Chondrocyte (in vitro differentiated cells): ENCODE data around the gene TMEM106A. TPM values are rescaled to one million over a fixed set of nuclear protein-coding genes. Genes with fewer than 3 reads are reported as not detected.
"Not testable (repeated sequence)": the region's sequence is repeated elsewhere in the genome, so short reads cannot be mapped to it uniquely, and the experiment has no call there.

ENCODE experiments used
- DNase-seq: peaks from one replicate; pipeline ENCODE4 v3.0.0; 2021; ENCODE audit warnings: mixed read lengths, low spot score
- H3K27ac Mint-ChIP-seq: one replicate; pipeline ENCODE4 v1.8.0; 2021; ENCODE audit warnings: mild to moderate bottlenecking, moderate library complexity, mixed read lengths; ENCODE audit not compliant: unreplicated experiment
- H3K27me3 Mint-ChIP-seq: 2 replicates; pipeline ENCODE4 v1.8.0; 2021; ENCODE audit warnings: low read depth, mixed read lengths
- H3K36me3 Mint-ChIP-seq: 2 replicates; pipeline ENCODE4 v1.8.0; 2021; ENCODE audit warnings: low read depth, mixed read lengths
- H3K4me1 Mint-ChIP-seq: 2 replicates; pipeline ENCODE4 v1.8.0; 2021; ENCODE audit warnings: low read depth, mild to moderate bottlenecking, mixed read lengths
- H3K4me3 Mint-ChIP-seq: one replicate; pipeline ENCODE4 v1.8.0; 2021; ENCODE audit warnings: mild to moderate bottlenecking, moderate library complexity, mixed read lengths; ENCODE audit not compliant: unreplicated experiment
- H3K9me3 Mint-ChIP-seq: 2 replicates; pipeline ENCODE4 v1.8.0; 2021; ENCODE audit warnings: low read depth, mixed read lengths
- long read RNA-seq: library from polyadenylated mRNA; stranded (forward); transcript quantifications from one replicate; pipeline ENCODE4 v2.0.0, GENCODE V29; 2021
- total RNA-seq: library from RNA; stranded (reverse); gene quantifications from 3 replicates; pipeline ENCODE4 v1.2.1, GENCODE V29; 2021
- TF ChIP-seq, protein P1 (sequence below): fragments of 200-600 bp; sonication (generic); IDR thresholded peaks from 2 replicates; pipeline ENCODE4 v1.5.0; 2021; ENCODE audit warnings: antibody characterized with exemption, mild to moderate bottlenecking, moderate library complexity

Gene TMEM106A, protein sequence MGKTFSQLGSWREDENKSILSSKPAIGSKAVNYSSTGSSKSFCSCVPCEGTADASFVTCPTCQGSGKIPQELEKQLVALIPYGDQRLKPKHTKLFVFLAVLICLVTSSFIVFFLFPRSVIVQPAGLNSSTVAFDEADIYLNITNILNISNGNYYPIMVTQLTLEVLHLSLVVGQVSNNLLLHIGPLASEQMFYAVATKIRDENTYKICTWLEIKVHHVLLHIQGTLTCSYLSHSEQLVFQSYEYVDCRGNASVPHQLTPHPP
- 12.0 to 18.3 TPM (median 16.4 TPM) in 3 replicates for total RNA-seq
- long read RNA-seq, transcript TMEM106A-208 (9 exons, 3,266 nt) = major isoform, 6 of 12 reads
- long read RNA-seq, partial matches to known transcripts = 0 of 12 reads
- long read RNA-seq, other reads (novel, unspliced or antisense) = 6 of 12 reads

DNA sequence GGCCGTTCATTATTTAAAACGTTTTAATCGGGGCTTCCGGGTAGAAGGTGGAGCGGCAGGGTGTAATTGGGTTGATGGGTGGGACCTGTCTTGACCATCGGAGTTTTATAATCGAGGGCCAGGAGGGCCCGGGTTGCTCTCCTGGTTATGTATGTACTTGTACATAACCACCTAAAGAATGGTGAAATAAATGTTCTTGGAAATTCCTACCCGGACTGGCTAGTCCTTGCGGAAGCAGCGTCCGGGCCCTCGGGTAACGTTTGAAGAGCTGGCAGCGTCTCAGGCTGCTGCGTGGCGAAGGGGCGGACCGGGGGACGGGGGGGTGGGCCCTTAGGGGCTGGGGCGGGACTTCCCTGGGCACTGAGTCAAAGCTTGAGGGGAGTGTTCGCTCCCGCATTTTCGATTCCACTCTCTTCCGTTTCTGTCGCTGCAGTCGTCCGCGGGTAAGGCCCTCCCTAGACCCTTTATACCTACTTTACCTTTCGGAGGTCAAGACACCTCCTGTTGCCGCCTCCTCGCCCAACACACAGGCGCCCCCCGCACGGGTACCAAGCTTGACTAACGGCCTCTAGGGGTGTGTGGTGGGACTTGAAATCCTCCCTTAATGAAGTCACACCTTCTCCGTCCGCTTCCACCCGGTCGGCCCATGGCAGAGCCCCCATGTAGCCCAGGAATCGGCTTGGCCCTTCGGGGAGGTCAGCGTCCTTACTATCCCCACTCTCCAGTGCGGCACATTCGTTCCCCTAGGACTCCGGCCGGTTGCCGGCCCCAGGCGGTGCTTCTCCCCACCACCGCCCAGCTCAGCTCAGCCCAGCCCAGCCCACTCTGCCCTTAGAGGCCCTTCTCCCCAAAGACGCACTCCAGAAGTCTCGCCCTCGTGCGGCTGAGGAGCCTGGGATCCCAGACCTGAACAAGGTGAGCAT, at the start of gene TMEM106A:
Gene TMEM106A, plus strand, starts transcription at position 396 of the 923 bp plus-strand sequence. CDS start 1,167 bp downstream, outside the sequence.
- DNase-seq = peak; percentile 88
- peaks cover 21% of the 10 kb centered on the region for H3K36me3 Mint-ChIP-seq
- no peaks in the 10 kb centered on the region for H3K27me3 Mint-ChIP-seq
- TF ChIP-seq, protein P1, sequence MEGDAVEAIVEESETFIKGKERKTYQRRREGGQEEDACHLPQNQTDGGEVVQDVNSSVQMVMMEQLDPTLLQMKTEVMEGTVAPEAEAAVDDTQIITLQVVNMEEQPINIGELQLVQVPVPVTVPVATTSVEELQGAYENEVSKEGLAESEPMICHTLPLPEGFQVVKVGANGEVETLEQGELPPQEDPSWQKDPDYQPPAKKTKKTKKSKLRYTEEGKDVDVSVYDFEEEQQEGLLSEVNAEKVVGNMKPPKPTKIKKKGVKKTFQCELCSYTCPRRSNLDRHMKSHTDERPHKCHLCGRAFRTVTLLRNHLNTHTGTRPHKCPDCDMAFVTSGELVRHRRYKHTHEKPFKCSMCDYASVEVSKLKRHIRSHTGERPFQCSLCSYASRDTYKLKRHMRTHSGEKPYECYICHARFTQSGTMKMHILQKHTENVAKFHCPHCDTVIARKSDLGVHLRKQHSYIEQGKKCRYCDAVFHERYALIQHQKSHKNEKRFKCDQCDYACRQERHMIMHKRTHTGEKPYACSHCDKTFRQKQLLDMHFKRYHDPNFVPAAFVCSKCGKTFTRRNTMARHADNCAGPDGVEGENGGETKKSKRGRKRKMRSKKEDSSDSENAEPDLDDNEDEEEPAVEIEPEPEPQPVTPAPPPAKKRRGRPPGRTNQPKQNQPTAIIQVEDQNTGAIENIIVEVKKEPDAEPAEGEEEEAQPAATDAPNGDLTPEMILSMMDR = peak; percentile 75
- H3K9me3 Mint-ChIP-seq = no peaks in the 10 kb centered on the region
- H3K27ac Mint-ChIP-seq = peak within 1 kb of the TSS; percentile 97
- H3K4me3 Mint-ChIP-seq = peak within 1 kb of the TSS; percentile 98
- peaks cover 33% of the 10 kb centered on the region for H3K4me1 Mint-ChIP-seq

DNA sequence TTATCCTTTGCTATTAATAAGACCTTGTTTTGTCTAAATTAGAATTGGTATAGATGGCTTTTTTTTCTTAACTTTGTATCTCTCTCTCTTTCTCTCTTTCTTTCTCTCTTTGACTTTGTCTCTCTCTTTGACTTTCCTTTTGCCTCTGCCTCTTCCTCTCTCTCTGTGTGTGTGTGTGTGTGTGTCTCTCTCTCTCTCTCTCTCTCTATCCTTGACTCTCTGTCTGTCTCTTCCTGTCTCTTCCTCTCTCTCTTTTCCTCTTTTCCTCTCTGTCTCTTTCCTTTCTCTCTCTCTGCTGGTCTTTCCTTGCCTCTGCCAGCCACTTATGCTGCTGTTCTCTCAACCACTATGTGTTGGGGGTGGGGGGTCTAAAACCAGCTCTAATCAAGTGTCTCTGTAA, 45.7 kb upstream of the TMEM106A start:
- not testable (repeated sequence) for H3K36me3 Mint-ChIP-seq, H3K27ac Mint-ChIP-seq, H3K4me3 Mint-ChIP-seq, DNase-seq, H3K9me3 Mint-ChIP-seq, H3K27me3 Mint-ChIP-seq, H3K4me1 Mint-ChIP-seq

DNA sequence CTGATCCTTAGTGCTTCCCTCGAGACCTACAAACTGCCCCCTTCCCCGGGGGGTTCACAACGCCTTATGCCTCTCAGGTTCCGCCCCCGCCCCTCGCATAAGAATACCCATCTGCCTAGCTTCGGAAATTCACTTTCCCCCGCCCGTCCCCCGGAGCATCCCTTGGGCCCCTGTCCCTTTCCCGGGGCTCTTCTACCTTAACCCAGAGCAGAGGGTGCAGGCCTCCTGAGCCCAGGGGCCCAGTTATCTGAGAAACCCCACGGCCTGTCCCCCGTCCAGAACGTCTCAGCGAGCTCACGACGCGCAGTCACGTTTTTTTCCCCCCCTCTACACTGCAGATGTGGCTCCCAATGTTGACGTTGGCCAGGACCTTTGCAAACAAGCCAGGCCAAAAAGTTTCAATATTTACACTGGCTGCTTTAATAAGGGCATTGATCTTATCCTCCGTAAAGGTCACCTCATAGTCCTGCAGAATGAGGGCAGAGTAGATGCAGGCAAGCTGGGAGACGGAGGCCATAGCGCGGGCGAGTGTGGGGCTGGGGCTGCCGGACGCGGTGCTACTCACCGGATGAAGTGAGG, 42.0 kb upstream of the TMEM106A start:
- Mint-ChIP-seq H3K27me3 (no peaks in the 10 kb centered on the region), H3K36me3 (peaks cover 4% of the 10 kb centered on the region), H3K27ac (no peak overlapping the region), H3K4me3 (no peak overlapping the region), H3K4me1 (peaks cover 7% of the 10 kb centered on the region), H3K9me3 (no peaks in the 10 kb centered on the region)
- DNase-seq = no peak
- TF ChIP-seq, protein P1 = no peak

DNA sequence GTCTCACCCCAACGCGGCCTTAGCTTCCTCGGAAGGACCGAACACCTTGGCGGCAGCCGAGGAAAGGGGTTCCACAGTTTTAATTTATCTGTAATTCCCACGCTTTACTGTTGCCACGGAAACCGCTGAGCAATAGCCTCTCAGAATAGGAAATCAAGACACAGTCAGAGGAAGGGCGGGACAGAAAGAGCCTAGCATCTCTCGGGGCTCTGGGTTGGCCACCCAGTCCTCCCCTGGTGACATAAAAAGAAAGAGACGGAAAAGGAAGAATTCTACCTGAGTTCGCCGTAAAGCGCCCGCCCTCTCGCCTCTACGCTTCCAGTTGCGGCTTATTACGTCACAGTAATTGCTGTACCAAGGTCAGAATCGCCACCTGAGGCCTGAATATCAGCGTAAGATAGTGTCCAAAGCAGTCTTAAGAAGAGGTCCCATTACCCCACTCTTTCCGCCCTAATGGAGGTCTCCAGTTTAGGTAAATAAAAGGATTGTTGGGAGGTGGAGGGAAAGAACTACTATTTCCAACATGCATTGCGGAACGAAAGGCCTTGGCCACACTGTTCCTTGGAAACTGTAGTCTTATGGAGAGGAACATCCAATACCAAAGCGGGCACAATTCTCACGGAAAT, 41.4 kb upstream of the TMEM106A start:
- Mint-ChIP-seq H3K9me3 (peaks cover 2% of the 10 kb centered on the region), H3K27ac (no peak overlapping the region), H3K36me3 (peaks cover 7% of the 10 kb centered on the region), H3K4me3 (no peak overlapping the region), H3K4me1 (peaks cover 10% of the 10 kb centered on the region), H3K27me3 (no peaks in the 10 kb centered on the region)
- peak; percentile 91 for DNase-seq
- TF ChIP-seq, protein P1 = no peak

DNA sequence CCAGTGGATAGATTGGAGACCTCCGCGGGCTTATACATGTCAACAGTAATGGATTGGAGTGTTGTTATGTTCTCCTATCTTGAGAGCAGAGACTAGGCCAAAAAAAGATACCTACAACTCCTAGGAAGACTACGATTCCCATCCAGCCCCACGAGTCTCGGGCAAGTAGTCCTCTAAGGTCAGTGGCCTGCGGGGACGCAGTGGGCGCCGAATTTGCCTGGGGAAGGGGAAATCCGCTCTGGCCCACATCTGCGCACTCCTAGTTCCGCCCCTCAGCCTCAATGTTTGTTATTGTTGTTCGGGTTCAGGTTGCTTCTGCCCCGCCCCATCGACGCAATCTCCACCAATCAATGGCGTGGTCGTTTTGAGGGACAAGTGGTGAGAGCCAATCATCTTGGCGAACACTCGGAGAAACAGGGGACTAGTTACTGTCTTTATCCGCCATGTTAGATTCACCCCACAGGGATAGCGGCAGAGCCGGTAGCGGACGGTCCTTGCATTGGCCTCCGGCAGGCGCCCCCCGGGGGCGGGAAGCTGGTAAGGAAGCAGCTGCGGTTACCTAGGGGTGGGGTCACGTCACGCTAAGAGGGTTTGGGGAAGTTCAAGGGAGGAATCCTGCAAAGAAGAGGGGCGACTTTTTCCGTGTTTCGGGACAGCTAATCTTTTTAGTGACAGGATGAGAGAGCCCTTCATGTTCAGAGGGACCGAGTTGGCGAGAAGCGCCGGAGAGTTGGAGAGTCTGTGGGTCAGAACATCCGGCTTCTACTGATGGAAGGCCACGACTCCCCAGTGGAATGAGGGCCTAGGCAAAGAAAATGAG, 40.7 kb upstream of the TMEM106A start, which contains the start of gene NBR1:
Gene NBR1, plus strand, starts transcription at position 449 of the 820 bp plus-strand sequence. CDS start 4,586 bp downstream, outside the sequence.
- TF ChIP-seq, protein P1 = peak; percentile 45
- peak; percentile 94 for DNase-seq
- Mint-ChIP-seq H3K4me3 (no peak within 1 kb of the TSS), H3K27ac (no peak within 1 kb of the TSS), H3K36me3 (peaks cover 11% of the 10 kb centered on the region), H3K27me3 (no peaks in the 10 kb centered on the region), H3K4me1 (peaks cover 17% of the 10 kb centered on the region), H3K9me3 (peaks cover 2% of the 10 kb centered on the region)
